Measurements from ENCODE around the gene SLC39A11.

DNA sequence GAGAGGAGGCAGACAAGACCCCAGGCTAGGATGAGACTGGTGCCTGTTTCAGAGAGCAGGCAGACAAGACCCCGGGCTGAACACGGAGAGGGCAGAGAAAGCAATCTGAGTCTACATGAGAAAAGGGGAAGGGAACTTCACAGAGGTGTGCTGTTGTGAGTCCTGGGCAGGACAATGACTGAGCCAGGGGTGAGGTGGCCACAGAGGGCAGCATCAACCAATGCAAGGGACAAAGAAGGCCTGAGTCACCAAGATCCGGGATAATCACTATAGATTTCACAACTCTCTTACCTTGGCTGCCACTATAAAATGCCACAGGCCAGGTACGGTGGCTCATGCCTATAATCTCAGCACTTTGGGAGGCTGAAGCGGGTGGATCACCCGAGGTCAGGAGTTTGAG lies 89.0 kb downstream of the SLC39A11 start:
- no peak for TF ChIP-seq ZFP3 (CRISPR knock-in tag; IDR thresholded peaks at IDR 0.05)
- no peak for TF ChIP-seq RARB (CRISPR knock-in tag; IDR thresholded peaks at IDR 0.05)
- TF ChIP-seq BACH2 (CRISPR knock-in tag; IDR thresholded peaks at IDR 0.05; ENCODE audit: borderline replicate concordance), result no peak
- TF ChIP-seq, protein P1, sequence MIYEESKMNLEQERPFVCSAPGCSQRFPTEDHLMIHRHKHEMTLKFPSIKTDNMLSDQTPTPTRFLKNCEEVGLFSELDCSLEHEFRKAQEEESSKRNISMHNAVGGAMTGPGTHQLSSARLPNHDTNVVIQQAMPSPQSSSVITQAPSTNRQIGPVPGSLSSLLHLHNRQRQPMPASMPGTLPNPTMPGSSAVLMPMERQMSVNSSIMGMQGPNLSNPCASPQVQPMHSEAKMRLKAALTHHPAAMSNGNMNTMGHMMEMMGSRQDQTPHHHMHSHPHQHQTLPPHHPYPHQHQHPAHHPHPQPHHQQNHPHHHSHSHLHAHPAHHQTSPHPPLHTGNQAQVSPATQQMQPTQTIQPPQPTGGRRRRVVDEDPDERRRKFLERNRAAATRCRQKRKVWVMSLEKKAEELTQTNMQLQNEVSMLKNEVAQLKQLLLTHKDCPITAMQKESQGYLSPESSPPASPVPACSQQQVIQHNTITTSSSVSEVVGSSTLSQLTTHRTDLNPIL (CRISPR knock-in tag; IDR thresholded peaks at IDR 0.05; ENCODE audit: low read depth), result no peak
- no peak for TF ChIP-seq OSR1 (CRISPR knock-in tag; IDR thresholded peaks at IDR 0.05)
- TF ChIP-seq TCF4 (CRISPR knock-in tag; IDR thresholded peaks at IDR 0.05; ENCODE audit: borderline replicate concordance), result no peak
- no peak for TF ChIP-seq ZNF70 (CRISPR knock-in tag; IDR thresholded peaks at IDR 0.05)
- no peak for TF ChIP-seq GLIS3 (CRISPR knock-in tag; IDR thresholded peaks at IDR 0.05)
- TF ChIP-seq PPARA (CRISPR knock-in tag; IDR thresholded peaks at IDR 0.05; ENCODE audit: borderline replicate concordance), result no peak
- no peak for TF ChIP-seq ESRRG (CRISPR knock-in tag; IDR thresholded peaks at IDR 0.05)

All from SK-N-SH treated with all-trans-retinoic acid at 6 μM for 48 hours (cell line).